Glomerular visceral epithelial cell (primary cell): ENCODE measurements around the gene SNX13.

Source experiments
- DNase-seq: peaks from one replicate; pipeline ENCODE4 v3.0.0-alpha.2; 2016; ENCODE audit errors: extremely low spot score

SNX13 gene

DNA sequence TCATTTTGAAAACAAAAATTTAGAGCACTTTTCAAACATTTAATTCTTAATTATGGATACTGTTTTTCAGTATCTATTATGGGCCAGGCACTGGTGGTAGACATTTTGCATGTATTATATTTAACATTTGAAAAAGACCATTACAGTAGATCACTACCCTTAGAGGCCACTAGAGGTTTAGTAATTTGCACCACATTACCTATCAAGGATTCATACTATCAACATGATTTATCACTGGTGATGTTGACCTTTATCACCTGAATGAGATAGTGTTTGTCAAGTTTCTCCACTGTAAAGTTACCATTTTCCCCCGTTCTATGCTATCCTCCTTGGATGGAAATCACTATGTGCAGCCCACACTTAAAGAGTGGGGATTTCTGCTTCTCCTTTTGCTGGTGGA is 4.4 kb upstream of the SNX13 start:
- no peak for DNase-seq

DNA sequence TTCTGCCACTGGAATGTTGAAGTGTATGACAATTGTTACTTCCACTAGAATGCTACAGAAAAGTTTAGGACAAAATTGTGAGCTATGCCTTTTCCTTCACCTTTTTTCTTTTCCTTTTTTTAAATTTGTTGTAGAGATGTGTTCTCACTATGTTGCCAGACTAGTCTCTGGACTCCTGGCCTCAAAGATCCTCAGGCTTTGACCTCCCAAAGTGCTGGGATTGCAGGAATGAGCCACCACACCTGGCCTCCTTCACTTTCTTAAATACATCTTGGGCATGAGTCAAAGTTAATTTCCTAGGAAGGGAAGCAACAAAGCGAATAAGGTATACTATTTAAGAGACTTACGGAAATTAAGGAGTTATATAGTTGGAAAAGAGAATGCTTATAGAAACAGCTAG is 2.7 kb upstream of the SNX13 start:
- DNase-seq: no peak

DNA sequence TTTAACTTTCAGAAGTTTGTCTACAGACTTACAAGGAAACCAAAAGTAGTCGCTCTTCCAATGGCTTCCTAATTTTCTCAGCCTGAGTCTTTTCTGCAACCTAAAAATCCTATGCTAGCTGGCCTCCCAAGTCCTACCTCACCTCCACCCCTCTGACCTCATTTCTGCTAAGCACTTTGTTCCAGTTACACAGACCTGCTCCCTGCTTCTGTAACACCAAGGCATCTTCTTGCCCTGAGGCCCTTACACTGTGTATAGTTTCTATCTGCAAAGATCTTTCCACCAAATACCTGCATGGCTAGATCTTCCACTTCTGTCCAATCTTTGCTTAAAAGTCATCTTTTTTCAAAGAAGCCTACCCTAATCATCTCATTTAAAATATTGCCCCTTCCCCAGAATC is 1.9 kb upstream of the SNX13 start:
- no peak for DNase-seq

DNA sequence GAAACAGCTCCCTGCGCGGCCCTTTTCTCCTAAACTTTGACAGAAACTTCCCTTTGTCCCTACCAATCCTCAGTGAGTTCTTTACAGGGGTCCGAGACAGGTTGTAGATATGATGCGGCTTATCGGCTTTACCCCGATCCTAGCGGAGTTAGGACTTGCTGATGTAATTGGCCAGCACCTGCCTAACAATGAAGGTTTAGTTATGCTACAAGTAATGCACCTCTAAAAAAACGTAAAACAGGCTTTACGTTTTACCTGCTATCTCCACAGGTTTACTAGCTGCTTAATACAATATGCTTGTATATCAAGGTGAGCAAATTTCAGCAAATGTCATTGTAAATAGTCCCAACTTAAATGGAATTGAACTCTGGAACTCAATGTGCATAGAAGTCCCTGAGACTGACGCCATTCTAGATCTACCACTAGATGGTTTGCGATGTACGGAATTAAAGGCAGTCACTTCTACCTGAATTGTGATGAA is 697 bp upstream of the SNX13 start:
- DNase-seq: no peak

DNA sequence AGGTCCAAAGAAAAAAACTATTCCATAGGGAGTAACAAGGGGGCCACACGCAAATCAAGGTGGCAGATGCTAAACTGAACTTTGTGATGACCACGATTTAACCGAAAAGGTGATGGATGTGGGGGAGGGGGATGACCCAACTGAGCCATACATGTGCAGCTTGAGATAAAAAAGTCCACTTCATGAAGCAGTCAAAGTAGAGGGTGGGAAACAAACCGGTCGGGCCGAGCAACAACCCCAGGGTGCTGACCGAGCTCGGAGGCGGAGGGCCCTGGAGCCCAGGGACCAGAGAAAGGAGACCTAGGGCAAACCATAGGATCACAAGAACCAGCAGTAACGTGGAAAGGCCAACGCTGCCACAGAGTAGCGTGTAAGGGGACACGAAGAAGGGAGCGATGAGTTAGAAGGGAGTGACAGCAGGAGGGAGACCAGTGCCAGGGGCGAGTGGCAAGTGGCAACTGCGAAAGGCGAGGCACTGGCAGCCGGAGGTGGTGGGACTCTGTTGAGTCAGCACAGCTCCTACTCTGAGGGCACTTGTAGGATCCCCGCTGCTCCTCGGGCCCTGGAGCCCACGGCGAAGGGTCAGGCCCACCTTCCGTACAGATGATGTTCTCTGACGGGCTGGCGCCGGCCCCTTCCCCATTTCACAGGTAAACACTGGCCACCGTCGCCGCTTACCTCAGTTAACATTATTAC is 540 bp downstream of the SNX13 start:
- peak; percentile 26 for DNase-seq

DNA sequence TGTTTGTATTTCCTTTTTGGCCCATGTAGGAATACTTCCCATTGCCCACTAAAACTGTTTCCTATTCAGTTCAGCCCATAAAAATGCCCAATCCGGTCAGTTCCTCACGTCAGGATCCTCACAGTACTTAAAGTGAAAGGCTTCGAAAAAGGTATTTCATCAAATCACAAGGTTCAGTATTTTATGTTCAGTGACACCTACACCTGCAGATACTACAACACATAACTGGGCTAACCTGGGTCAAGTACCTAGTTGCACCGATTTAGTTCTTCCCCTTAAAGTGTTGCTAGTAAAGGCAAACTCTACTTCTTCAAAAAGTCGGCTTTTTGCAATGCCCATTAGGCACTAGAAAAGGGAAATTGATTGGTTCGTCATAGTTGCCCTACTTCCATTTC is 1.1 kb downstream of the SNX13 start:
- peak; percentile 39 for DNase-seq

DNA sequence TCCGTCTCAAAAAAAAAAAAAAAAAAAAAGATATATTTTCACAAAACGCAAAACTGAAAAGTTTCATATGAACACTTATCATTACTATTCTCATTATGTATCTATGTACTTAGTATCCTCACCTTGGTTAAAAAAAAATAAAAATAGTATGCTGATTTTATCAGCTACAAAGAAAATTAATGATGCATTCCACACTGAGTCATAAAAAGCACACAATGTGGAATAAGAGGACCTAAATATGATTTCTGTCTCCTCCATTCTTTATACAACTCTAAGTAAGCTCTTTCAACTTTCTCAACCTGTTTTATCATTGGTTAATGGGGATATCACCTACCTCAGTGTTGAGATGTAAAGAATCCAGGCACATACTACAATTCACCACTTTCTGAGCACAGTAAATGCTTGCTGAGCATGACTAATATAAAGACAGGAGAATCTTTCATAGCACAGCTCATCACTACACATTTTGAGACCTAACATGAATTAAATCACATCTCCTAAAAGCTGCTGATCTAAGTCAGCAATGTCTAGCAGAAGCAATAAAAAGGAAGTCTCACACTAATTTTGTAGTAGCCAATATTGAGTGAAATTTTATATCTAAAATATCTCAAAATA is 2.7 kb downstream of the SNX13 start:
- peak; percentile 6 for DNase-seq

DNA sequence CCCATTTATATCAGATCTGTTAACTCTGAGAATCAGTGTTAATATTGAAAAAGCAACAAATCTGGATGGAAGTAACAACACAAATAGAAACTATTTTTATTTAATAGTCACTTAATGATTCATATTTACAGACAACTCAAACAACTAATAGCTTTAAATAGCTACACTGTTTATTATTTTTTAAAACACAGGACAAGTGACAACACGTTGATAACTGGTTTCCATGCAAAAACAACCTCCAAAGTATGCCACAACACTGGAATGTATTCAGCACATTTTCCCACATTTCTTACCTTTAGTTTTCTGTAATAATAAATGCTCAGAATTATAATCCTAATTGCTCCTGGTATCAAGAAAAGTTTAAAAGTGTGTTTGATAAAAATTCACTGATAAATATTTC is 4.0 kb downstream of the SNX13 start:
- no peak for DNase-seq

DNA sequence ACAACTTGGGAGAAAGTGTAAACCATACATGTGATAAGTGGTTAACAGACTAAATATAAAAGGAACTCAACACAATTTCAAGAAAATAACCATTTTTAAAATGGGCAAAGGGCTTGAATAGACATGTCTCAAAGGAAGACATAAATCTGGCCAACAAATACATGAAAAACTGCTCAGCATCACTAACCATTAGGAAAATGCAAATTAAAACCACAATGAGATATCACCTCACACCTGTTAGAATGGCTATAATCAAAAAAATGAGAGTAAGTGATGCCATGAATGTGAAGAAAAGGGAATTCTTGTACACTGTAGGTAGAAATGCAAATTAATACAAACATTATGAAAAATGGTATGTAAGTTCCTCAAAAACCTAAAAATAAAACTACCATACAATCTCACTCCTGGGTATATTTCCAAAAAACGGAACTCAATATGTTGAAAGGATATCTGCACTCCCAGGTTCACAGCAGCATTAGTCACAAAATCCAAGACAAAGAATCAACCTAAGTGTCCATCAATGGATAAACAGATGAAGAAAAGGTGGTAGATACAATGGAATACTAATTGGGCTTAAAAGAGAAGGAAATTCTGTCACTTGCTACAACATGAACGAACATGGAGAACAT is 5.6 kb downstream of the SNX13 start:
- no peak for DNase-seq

DNA sequence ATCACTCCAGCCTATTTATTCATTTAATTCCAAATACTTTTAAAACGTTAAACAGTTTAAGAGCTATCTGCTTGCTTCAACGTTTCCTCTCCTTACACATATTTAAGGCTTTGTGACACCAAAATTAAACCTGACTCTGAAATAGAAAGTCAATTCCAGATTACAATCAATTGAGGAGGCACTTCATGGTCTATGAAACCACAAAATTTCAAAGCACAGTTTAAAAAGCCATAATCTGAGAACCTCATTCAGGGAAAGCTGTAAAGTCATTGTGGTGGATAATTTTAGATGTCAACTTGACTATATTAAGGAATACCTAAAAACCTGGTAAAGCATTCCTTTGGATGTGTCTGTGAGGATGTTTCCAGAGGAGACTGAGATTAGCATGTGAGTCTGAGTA is 6.2 kb downstream of the SNX13 start:
- no peak for DNase-seq

DNA sequence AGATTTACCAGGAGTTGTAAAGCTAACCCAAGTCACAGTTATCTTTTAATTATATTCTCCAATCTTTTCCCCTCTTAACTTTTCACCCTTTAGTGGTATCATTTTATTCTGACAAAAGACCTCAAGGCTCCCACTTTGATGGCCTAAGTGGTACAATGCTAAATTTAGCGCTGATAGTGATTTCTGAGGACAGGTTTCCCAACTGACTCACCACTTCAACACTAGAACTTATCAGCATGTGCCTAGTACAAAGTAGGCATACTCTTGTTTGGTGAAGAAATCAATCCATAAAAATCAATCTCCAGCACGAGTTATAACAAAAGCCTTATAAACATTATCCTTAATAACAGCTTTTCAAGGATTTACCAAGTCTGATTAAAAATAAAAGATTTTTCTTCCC is 7.5 kb downstream of the SNX13 start:
- no peak for DNase-seq

DNA sequence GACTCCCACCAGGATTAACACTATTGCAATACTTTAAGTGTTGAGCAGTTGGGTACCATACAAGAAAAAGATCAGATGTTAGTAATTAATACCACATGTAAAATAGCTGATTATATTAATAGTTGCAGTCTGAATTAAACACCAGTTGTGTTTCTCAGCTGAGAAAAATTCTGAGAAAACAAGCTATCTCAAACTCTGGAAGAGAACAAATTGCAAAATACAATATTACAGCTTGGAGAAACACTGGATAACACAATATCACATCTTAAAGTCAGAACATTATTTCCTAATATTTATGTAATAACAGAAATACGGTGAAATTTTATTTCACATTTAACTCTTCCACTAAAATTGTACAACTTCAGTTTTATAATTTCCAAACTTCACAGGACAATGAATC is 9.2 kb downstream of the SNX13 start:
- no peak for DNase-seq

DNA sequence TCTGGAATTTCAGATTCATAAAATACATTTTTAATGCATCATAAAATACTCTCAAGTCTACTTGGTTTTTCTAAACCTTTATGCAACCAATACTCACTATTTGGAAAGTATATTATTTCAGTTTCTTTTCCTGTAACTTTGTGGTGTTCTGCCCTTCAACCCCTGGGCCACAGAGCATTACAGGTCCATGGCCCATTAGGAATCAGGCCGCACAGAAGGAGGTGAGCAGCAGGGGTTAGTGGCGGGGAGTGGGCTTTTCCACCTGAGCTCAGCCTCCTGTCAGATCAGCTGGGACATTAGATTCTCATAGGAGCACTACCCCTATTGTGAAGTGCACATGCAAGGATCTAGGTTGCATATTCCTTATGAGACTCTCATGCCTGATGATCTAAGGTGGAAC is 9.7 kb downstream of the SNX13 start:
- no peak for DNase-seq

DNA sequence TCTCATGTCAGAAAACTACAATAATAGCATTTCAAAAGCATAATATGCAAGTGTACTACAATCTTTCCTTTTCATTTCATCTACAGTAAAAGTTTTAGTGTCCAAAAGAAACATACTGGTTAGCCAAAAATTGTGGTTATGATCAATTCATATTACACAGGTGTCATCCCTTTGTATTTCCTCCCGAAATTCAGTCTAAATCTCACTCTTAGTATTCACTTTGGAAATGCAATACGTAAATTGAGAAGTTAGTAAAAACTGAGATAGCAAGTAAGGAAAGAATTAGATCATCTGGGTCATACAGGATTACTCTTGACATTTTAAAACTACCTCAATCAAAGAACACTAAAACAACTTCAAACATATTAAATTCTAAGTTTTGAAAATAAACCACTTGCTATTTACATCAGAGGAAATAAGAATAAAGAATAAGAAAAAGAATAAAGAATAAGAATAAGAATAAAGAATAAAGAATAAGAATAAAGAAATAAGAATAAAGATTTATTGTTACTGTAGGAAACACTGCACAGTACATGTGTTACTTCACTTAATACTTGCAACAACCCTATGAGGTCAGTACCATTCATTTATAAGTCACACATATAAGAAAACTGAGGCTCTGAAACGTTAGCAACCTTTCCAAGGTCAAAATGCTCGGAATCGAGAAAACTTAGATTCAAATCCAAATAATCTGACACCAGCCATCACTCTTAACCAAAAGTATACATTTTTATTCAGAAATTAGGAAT is 10.5 kb downstream of the SNX13 start:
- no peak for DNase-seq

DNA sequence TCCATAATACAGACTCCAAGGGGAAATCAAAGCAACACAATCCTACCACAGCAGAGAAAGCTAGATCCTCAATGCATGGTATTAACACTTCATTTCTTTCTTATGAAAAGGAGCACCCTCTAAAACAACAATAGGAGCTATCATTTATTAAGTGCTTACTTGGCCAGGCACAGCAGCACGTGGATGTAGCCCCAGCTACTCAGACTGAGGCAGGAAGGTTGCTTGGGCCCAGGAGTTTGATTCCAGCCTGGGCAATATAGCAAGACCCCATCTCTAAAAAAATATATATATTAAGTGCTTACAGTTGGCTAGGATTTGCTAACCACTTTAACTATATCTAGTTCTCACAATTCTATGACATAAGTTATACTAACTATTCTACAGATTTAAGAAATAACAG is 12.2 kb downstream of the SNX13 start:
- no peak for DNase-seq

DNA sequence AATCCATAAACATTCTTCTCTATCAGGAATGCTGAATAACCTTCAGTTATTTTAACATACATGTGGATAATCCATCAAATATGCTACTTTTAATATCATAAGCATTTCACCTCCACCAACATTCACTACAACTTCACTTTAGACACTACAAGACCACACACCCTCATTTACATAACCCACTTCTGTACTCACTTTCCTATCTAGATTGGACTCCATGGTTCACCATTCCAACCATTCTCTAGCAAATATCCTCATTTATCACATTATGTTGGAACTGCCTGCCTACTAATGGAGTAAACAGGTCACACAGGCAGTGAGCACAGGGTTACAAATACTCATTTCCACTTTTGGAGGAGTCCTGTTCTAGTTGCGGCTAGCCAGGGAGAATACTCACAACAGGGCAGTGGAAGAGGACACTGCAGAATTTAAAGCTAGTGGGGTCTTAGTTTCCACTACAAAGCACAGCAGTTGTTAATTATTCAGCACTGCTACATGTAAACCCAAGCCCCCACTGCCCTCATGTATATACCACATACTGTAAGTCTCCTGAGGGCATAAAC is 18.4 kb downstream of the SNX13 start:
- no peak for DNase-seq

DNA sequence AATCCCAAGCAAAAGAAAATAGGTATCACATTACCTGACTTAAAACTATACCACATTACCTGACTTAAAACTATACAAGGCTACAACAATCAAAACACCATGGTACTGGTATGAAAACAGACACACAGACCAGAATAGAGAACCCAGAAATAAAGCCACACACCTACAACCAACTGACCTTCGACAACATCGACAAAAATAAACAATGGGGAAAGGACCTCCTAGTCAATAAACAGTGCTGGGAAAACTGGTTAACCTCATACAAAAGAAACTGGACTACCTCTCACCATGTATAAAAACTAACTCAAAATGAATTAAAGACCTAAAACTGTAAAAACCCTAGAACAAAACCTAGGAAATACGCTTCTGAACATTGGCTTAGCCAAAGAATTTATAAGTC is 22.5 kb downstream of the SNX13 start:
- DNase-seq: no peak

DNA sequence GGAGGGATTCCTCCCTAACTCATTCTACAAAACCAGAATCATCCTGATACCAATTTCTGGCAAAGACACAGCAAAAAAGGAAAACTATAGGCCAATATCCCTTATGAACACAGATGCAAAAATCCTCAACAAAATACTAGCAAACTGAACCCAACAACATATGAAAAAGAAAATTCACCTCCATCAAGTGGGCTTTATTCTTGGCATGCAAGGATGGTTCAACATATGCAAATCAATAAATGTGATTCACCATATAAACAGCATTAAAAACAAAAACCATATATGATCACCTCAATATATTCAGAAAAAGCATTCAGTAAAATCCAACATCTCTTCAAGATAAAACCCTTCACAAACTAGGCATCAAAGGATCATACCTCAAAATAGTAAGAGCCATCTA is 23.5 kb downstream of the SNX13 start:
- DNase-seq: no peak

DNA sequence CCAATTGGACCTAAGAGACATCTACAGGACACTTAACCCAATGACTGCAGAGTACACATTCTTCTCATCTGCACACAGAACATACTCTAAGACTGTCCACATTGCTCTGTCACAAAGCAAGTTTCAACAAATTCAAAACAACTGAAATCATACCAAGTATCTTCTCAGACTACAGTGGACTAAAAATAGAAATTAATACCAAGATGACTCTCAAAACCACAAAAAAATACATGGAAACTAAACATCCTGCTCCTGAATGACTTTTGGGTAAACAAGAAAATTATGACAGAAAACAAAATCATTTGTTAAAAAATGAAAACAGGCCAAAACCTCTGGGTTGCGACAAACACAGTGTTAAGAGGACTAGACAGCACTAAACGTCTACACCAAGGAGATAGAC is 24.5 kb downstream of the SNX13 start:
- no peak for DNase-seq

DNA sequence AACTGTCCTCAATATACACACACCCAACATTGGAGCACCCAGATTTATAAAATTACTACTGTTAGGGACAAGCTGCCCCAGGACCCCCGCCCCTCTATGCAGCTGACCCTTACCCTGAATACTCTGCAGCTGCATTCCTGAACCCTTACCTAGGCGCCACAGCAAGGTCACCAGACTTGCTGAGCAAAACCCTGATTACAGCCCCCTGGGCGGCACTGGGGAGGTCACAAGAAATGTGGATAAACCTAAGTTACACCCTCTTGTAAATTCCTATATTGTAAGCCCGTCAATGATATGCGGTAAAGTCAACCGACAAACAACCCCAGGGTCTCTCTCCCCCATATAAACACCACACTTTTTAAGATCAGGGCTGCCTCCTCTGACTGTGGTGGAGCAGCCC is 25.1 kb downstream of the SNX13 start:
- no peak for DNase-seq

DNA sequence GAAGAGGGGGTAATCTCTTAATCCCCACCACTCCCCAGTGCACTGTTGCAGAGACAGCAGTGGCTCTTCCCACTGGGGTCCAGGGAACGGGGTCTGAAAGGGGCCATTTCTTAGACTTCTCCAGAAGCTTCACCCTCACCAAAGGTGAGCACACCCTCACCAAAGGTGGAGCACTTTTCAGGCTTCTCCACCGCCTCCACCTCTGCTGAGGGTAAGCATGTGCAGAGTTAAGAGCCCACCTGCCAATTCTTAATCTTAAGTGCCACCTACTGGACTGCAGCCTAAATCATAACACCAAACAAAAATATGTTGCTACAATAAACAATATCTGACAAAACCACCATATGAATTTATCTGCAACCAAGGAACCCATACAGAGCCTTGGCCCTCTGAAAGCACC is 27.0 kb downstream of the SNX13 start:
- DNase-seq: no peak

DNA sequence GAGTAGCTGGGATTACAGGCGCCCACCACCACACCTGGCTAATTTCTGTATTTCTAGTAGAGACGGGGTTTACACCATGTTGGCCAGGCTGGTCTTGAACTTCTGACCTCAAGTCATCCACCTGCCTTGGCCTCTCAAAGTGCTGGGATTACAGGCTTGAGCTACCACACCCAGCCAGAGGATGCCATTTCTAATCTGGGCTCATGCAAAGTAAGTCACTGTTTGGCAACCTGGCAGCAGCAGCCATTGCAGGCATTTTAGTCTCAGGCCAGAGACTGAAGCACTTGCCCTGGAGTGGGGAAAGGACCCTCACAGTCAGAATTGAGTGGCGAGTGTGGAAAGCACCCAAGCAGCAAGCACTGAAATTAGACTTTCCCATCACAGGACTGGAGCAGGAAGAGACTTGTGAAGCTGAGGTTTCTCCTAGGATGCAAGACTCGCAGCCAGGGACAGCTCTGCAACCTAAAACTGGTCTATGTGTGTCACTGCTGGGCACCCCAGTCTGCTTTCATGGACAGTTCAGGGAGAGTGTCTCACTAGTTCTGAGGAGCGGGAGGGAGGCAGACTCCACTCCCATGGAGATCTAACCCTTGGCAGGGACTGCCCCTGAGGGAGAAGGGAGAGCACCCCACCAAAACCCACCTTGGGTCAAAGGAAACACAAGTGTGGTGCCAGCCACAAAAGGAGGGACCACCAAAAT is 27.6 kb downstream of the SNX13 start:
- DNase-seq: no peak
